GM23248 (cell line): Measurements from ENCODE around the gene TRRAP. TPM values are rescaled to one million over a fixed set of nuclear protein-coding genes. Genes with fewer than 3 reads are reported as not detected.

Experiments
- DNase-seq: peaks from one replicate; pipeline ENCODE4 v3.0.0-alpha.2; 2015
- H2AFZ ChIP-seq: fragments of 200-600 bp; sonication (generic); 2 replicates; pipeline ENCODE4 v1.6.1; 2016; ENCODE audit warnings: antibody characterized with exemption
- H3F3A ChIP-seq: fragments of 200-600 bp; sonication (generic); 2 replicates; pipeline ENCODE4 v1.6.1; 2016; ENCODE audit warnings: mild to moderate bottlenecking, antibody characterized with exemption, mixed run types; ENCODE audit not compliant: insufficient read depth
- H3K27ac ChIP-seq: fragments of 200-600 bp; sonication (generic); 2 replicates; pipeline ENCODE4 v1.5.1; 2016; ENCODE audit warnings: mild to moderate bottlenecking
- H3K27me3 ChIP-seq: fragments of 200-600 bp; sonication (generic); replicated peaks from 2 replicates; pipeline ENCODE4 v1.6.1; 2016; ENCODE audit warnings: mild to moderate bottlenecking; ENCODE audit not compliant: insufficient read depth
- H3K36me3 ChIP-seq: fragments of 200-600 bp; sonication (generic); 2 replicates; pipeline ENCODE4 v1.6.1; 2016; ENCODE audit warnings: low read depth, mild to moderate bottlenecking
- H3K4me1 ChIP-seq: fragments of 200-600 bp; sonication (generic); 2 replicates; pipeline ENCODE4 v1.6.1; 2016; ENCODE audit warnings: mild to moderate bottlenecking; ENCODE audit not compliant: insufficient read depth
- H3K4me2 ChIP-seq: fragments of 200-600 bp; sonication (generic); one replicate; pipeline ENCODE4 v1.6.1; 2016; ENCODE audit warnings: mild to moderate bottlenecking; ENCODE audit not compliant: unreplicated experiment
- H3K4me3 ChIP-seq: fragments of 200-600 bp; sonication (generic); 2 replicates; pipeline ENCODE4 v1.5.1; 2016; ENCODE audit warnings: mild to moderate bottlenecking
- H3K79me2 ChIP-seq: fragments of 200-600 bp; sonication (generic); 2 replicates; pipeline ENCODE4 v1.6.1; 2016; ENCODE audit warnings: mild to moderate bottlenecking; ENCODE audit not compliant: insufficient read depth
- H3K9ac ChIP-seq: fragments of 200-600 bp; sonication (generic); 2 replicates; pipeline ENCODE4 v1.6.1; 2016; ENCODE audit warnings: mild to moderate bottlenecking
- H3K9me2 ChIP-seq: fragments of 200-600 bp; sonication (generic); 2 replicates; pipeline ENCODE4 v1.6.1; 2016; ENCODE audit warnings: mixed run types, mild to moderate bottlenecking, moderate library complexity; ENCODE audit not compliant: insufficient read depth
- H3K9me3 ChIP-seq: fragments of 200-600 bp; sonication (generic); one replicate; pipeline ENCODE4 v1.6.1; 2017; ENCODE audit warnings: low read depth
- H4K20me1 ChIP-seq: fragments of 200-600 bp; sonication (generic); 2 replicates; pipeline ENCODE4 v1.6.0; 2016; ENCODE audit not compliant: insufficient read depth
- EZH2 ChIP-seq: fragments of 200-600 bp; sonication (generic); IDR thresholded peaks from 2 replicates; pipeline ENCODE4 v1.6.1; 2018; ENCODE audit warnings: antibody characterized with exemption, mild to moderate bottlenecking; ENCODE audit not compliant: insufficient read depth, poor library complexity, severe bottlenecking
- EZH2phosphoT487 ChIP-seq: fragments of 200-600 bp; sonication (generic); IDR thresholded peaks from 2 replicates; pipeline ENCODE4 v1.6.1; 2018; ENCODE audit warnings: antibody characterized with exemption, moderate library complexity, mild to moderate bottlenecking, low read depth; ENCODE audit not compliant: insufficient read depth
- WGBS, 2 experiments: methylation state at CpG; one replicate each; pipeline ENCODE4 v1.1.6; 2015 to 2017; ENCODE audit warnings: low lambda C conversion rate in 2 of 2, low coverage in 1 of 2; ENCODE audit errors: missing lambda C conversion rate in 2 of 2; 5-methylcytosine and 5-hydroxymethylcytosine counted together
- in situ Hi-C: fragments of 300-500 bp; cut with MboI; formaldehyde crosslinking; loops from 2 replicates; pipeline ENCODE4 v1.15.0; 2020
- polyA plus RNA-seq: library from polyadenylated mRNA; unstranded; fragments of >200 nt; fragmentation: Nextera tagmentation; extraction: Ambion mirVana; gene quantifications from 2 replicates; pipeline ENCODE4 v1.2.1, GENCODE V29; 2016
- total RNA-seq: library from RNA; depleted of rRNA; stranded (reverse); fragments of >200 nt; shearing (Covaris generic); gene quantifications from 2 replicates; pipeline ENCODE4 v1.2.3, GENCODE V29; 2014; rRNA removed

TRRAP gene
- total RNA-seq, result 11.3 and 13.0 TPM in 2 replicates
- 3.7 and 4.8 TPM in 2 replicates for polyA plus RNA-seq

GRCh38 chr7:98878365-98879197 lies at the start of gene TRRAP:
Gene TRRAP, plus strand, starts transcription at chr7:98878532. Its CDS starts 2,619 bp downstream, at chr7:98881151.
- peak; percentile 87 for DNase-seq
- peak within 1 kb of the TSS; percentile 97 for H3K9ac ChIP-seq
- H3F3A ChIP-seq, result no peaks in the 10 kb centered on the region
- H3K27ac ChIP-seq, result peak within 1 kb of the TSS; percentile 41
- peak within 1 kb of the TSS; percentile 92 for H3K4me3 ChIP-seq
- peak within 1 kb of the TSS; percentile 92 for H3K4me2 ChIP-seq
- no peaks in the 10 kb centered on the region for H3K4me1 ChIP-seq
- in situ Hi-C loops, result no loop called here
- no peaks in the 10 kb centered on the region for H3K27me3 ChIP-seq
- TF ChIP-seq EZH2 (no peak), EZH2phosphoT487 (no peak)
- H3K9me2 ChIP-seq, result no peaks in the 10 kb centered on the region
- H4K20me1 ChIP-seq, result peaks cover 2% of the 10 kb centered on the region; the same call in 1 of the 2 replicates
- no peaks in the 10 kb centered on the region for H3K9me3 ChIP-seq
- H3K79me2 ChIP-seq, result peaks cover 50% of the 10 kb centered on the region
- peaks cover 20% of the 10 kb centered on the region; the same call in 1 of the 2 replicates for H3K36me3 ChIP-seq
- peak within 1 kb of the TSS; percentile 98 for H2AFZ ChIP-seq
- 1 to 2% methylated on average over 30 to 71 of the region's 113 CpGs for WGBS, 2 experiments

DNA sequence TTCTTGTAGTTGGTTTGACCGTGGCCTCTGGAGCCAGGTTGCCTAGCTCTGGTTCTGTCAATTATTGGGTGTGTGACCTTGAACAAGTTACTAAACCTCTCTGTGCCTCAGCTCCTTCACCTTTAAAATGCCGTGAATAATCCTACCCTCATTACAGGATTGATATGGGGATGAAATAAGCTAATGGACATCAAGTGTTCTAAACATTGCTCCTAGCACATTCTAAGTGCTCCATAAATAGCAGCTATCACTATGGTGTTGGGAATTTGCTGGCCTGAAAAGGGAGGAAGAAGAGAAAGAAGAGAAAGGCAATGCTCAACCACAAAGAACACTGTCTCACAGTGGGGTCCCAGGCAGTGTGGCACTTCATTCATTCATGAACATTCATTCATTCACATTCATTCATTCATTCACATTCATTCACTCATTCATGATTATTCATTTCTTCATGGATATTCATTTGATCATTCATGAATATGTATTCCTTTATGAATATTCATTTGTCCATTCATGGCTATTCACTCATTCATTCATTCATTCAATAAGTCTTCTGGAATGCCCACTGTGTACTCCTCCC lies 47.3 kb upstream of the TRRAP start:
- Histone ChIP-seq H3K4me2 (no peak overlapping the region), H3F3A (no peaks in the 10 kb centered on the region), H3K9me3 (no peaks in the 10 kb centered on the region), H4K20me1 (no peaks in the 10 kb centered on the region), H3K4me1 (no peaks in the 10 kb centered on the region), H3K9me2 (no peaks in the 10 kb centered on the region), H3K79me2 (no peaks in the 10 kb centered on the region), H3K4me3 (no peak overlapping the region), H3K9ac (no peak overlapping the region), H2AFZ (no peak overlapping the region), H3K36me3 (no peaks in the 10 kb centered on the region), H3K27ac (no peak overlapping the region), H3K27me3 (peaks cover 34% of the 10 kb centered on the region)
- no peak for DNase-seq
- no peak for TF ChIP-seq EZH2phosphoT487
- no peak for TF ChIP-seq EZH2
- WGBS, 2 experiments, result 43 to 55% methylated on average over 2 of the region's 2 CpGs
- in situ Hi-C loops, result loop anchor here (25.0 kb wide), 1 partner anchor 519 kb away; no protein-coding TSS in a partner anchor

- Histone ChIP-seq H3K27me3 (peaks cover 31% of the 10 kb centered on the region), H3K4me1 (no peaks in the 10 kb centered on the region), H3K4me3 (no peak overlapping the region), H2AFZ (no peak overlapping the region), H3K9ac (no peak overlapping the region), H3K9me3 (no peaks in the 10 kb centered on the region), H3K27ac (no peak overlapping the region), H3F3A (no peaks in the 10 kb centered on the region), H3K4me2 (no peak overlapping the region), H3K36me3 (no peaks in the 10 kb centered on the region), H4K20me1 (no peaks in the 10 kb centered on the region), H3K9me2 (no peaks in the 10 kb centered on the region), H3K79me2 (no peaks in the 10 kb centered on the region)
- in situ Hi-C loops, result loop anchor here (25.0 kb wide), 1 partner anchor 519 kb away; no protein-coding TSS in a partner anchor
- TF ChIP-seq EZH2phosphoT487 (no peak), EZH2 (no peak)
- peak; percentile 31 for DNase-seq
- 63 to 66% methylated on average over 8 of the region's 8 CpGs for WGBS, 2 experiments
Observed at GRCh38 chr7:98831641-98832221, 46.6 kb upstream of the TRRAP start.

GRCh38 chr7:98833022-98833421 lies 45.3 kb upstream of the TRRAP start:
- no peaks in the 10 kb centered on the region for H3K9me2 ChIP-seq
- no peak overlapping the region for H3K27ac ChIP-seq
- H3K4me2 ChIP-seq, result no peak overlapping the region
- no peaks in the 10 kb centered on the region for H3K36me3 ChIP-seq
- no peaks in the 10 kb centered on the region for H3K9me3 ChIP-seq
- H3F3A ChIP-seq, result no peaks in the 10 kb centered on the region
- H3K4me1 ChIP-seq, result no peaks in the 10 kb centered on the region
- H2AFZ ChIP-seq, result no peak overlapping the region
- no peak for DNase-seq
- no peaks in the 10 kb centered on the region for H4K20me1 ChIP-seq
- no peak overlapping the region for H3K9ac ChIP-seq
- no peak for TF ChIP-seq EZH2
- no peak overlapping the region for H3K4me3 ChIP-seq
- 85 to 86% methylated on average over 2 of the region's 2 CpGs for WGBS, 2 experiments
- no peaks in the 10 kb centered on the region for H3K79me2 ChIP-seq
- H3K27me3 ChIP-seq, result peaks cover 32% of the 10 kb centered on the region
- in situ Hi-C loops, result loop anchor here (25.0 kb wide), 1 partner anchor 521 kb away; no protein-coding TSS in a partner anchor
